ENCODE data around the gene SLC2A3.

Gene SLC2A3

GRCh38 chr12:7877420-7877819 lies 58.6 kb downstream of the SLC2A3 start:
- Mint-ChIP-seq H3K27me3 (ENCODE audit: low read depth) (peaks cover 13% of the 10 kb centered on the region), H3K4me1 (ENCODE audit: low read depth) (no peaks in the 10 kb centered on the region), H3K27ac (no peak overlapping the region), H3K4me3 (no peak overlapping the region), H3K9me3 (no peaks in the 10 kb centered on the region), H3K36me3 (ENCODE audit: low read depth) (no peaks in the 10 kb centered on the region)
- DNase-seq (ENCODE audit: low spot score) = no peak

DNA sequence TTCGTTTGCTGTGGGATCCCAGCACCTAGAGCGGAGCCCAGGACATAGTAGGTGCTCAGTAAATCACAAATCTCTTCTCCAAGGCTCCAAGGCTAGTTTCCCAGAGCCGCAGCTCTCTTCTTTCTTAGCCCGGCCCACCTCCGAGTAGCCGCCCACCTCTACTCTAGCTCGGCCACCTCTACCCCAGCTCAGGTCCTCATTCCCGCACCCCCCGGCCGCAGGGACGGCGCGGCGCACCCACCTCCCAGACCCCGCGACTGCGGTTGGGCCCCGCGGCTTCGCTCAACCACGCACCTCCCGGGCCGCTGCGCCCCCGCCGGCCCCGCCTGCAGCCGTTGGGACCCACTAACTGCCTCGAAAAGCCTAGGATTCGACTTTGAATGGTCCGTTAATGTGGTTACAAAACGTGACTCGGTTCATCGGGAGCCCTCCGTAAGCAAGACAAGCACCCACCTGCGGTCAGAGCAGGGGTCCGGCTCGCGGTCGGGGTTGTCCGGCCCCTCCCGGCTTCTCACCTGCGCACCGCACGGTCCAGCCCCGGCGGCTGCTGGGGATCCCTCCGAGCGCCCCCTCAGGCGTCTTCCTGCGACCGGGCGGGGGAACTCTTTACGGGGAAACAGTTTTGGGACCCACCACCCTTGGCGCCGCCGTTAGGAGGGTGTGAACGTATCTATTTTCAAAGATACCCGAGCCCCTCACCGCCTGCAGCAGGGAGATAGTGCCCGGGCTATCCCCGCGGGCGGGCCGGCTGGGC lies 63.2 kb downstream of the SLC2A3 start, which contains the start of gene SLC2A14:
Gene SLC2A14, minus strand, starts transcription at position 350 of the 754 bp plus-strand sequence. CDS start 3,035 bp downstream, outside the sequence.
- DNase-seq (ENCODE audit: low spot score) = no peak
- Mint-ChIP-seq H3K4me3 (no peak within 1 kb of the TSS), H3K4me1 (ENCODE audit: low read depth) (no peaks in the 10 kb centered on the region), H3K27ac (no peak within 1 kb of the TSS), H3K27me3 (ENCODE audit: low read depth) (peaks cover 38% of the 10 kb centered on the region), H3K9me3 (no peaks in the 10 kb centered on the region), H3K36me3 (ENCODE audit: low read depth) (no peaks in the 10 kb centered on the region)

DNA sequence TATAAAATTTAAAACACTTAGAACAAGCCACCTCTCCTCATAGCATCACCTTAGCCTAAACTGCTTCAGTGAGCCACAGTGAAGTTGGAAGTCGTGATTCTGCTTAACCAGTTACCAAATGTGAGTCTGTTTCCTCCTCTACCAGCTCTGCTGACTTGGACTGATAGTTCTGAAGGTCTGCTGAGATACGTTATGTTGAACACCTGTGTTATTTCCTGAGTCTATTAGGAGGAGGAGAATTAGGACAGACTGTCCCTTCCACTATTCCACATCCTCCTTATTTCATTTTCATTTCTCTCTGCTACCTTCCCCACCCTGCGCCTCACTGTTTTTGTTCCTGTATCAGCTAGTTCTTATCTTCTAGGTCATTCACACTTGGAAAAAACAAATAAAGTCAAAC lies 65.7 kb downstream of the SLC2A3 start:
- Mint-ChIP-seq H3K27me3 (ENCODE audit: low read depth) (peaks cover 38% of the 10 kb centered on the region), H3K36me3 (ENCODE audit: low read depth) (no peaks in the 10 kb centered on the region), H3K4me3 (no peak overlapping the region), H3K9me3 (no peaks in the 10 kb centered on the region), H3K27ac (no peak overlapping the region), H3K4me1 (ENCODE audit: low read depth) (no peaks in the 10 kb centered on the region)
- DNase-seq (ENCODE audit: low spot score) = no peak

Data from T-helper 2 cell treated with Interferon-gamma antibody and Interleukin-4, amounts not matched to agents 5 μg/mL and 100 μg/mL, for 36 hours (primary cell).